ENCODE data around the gene COMMD4. TPM values are rescaled to one million over a fixed set of nuclear protein-coding genes. Genes with fewer than 3 reads are reported as not detected.

The COMMD4 gene
- 131 and 132 TPM in 2 replicates for total RNA-seq (2021; fragmentation: NEBNext Ultra II Directional; extraction: Animal tissue kit (Norgen Biotek cat#: 25700))
- 236 and 265 TPM in 2 replicates for polyA plus RNA-seq (2011; rRNA removed)
- 273 TPM for polyA plus RNA-seq (2011; cell fraction: cytosol; rRNA removed)
- polyA plus RNA-seq (2011; cell fraction: nucleus; rRNA removed) = 252 TPM
- polyA plus RNA-seq (2012, experiment 1 of 2) = 109 to 154 TPM (median 150 TPM) in 4 replicates
- 168 TPM for polyA plus RNA-seq (2012, experiment 2 of 2)
- 118 TPM for polyA plus RNA-seq (2013, experiment 1 of 2)
- polyA plus RNA-seq (2013, experiment 2 of 2) = 115 TPM
- polyA minus RNA-seq (2011; rRNA and poly(A)+ RNA removed) = 51.0 and 53.9 TPM in 2 replicates
- polyA minus RNA-seq (2011; cell fraction: cytosol; rRNA and poly(A)+ RNA removed) = 33.5 TPM
- polyA minus RNA-seq (2011; cell fraction: nucleus; rRNA and poly(A)+ RNA removed) = 38.7 TPM
- long read RNA-seq, experiment 1, full-length matches to known transcripts = 15 of 67 reads
- long read RNA-seq, experiment 1, partial matches to known transcripts = 42 of 67 reads
- long read RNA-seq, experiment 1, other reads (novel, unspliced or antisense) = 10 of 67 reads
- long read RNA-seq, experiment 2, transcript COMMD4-211 (7 exons, 639 nt) = minor isoform, 5 of 191 reads
- long read RNA-seq, experiment 2, transcript COMMD4-201 (8 exons, 1,067 nt) = major isoform, 145 of 191 reads
- long read RNA-seq, experiment 2, partial matches to known transcripts = 5 of 191 reads
- long read RNA-seq, experiment 2, other reads (novel, unspliced or antisense) = 35 of 191 reads

DNA sequence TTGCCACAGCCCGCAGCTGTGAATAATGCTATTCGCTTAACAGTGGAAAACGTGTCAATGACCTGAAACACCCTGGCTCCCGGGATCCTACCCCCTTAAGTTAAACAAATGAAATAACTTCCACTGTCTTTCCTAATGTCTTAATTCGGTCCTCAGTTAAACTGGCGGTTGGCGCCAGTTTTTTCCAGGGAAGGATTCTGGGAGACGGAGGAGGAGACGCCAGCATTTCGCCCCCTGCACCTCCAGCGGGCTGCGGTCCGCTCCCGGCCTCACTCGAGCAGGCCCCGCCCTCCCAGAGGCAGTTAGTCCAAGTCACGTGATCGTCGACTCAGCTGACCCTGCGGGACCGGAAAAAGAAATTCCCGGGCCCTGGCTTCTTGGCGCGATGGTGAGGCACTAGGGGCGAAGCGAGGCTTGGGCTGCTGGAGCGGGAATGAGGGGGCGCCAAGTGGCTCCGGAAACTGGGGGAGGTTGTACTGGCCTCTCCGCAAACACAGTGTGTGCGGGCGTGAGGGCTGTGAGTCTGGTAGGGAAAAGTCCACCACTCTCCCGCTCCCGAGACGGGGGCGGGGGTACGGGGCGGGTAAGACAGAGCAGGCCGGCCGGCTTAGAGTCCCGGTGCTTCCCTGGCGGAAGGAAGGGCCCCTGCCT is at the start of gene COMMD4:
TSS of gene COMMD4 (plus strand) at position 359 of the 651 bp plus-strand sequence. CDS start at position 386, 27 bp downstream.
- Histone ChIP-seq H2AK5ac (ENCODE audit: low read depth, low read length) (peak within 1 kb of the TSS; percentile 49; the same call in 1 of the 2 replicates), H2AFZ (ENCODE audit: low read length) (peak within 1 kb of the TSS; percentile 60), H3K9ac (replicated peaks in 1 of 4; ENCODE audit: extremely low read depth in 1 of 4, low read depth in 3 of 4, low read length in 3 of 4) (peak within 1 kb of the TSS; percentile 68 to 87 (median 82)), H3K4ac (replicated peaks; ENCODE audit: insufficient read length, low read depth, low read length) (peak within 1 kb of the TSS; percentile 78), H3K9me3 (ENCODE audit: insufficient read depth in 2 of 2, low read depth in 1 of 2, low read length in 1 of 2) (no peaks in the 10 kb centered on the region), H3K4me2 (ENCODE audit: insufficient read depth in 1 of 2, low read depth in 2 of 2, low read length in 2 of 2) (peak within 1 kb of the TSS; percentile 84 to 97), H2BK20ac (ENCODE audit: low read length) (no peak within 1 kb of the TSS), H3K79me2 (ENCODE audit: control insufficient read depth in 1 of 2, insufficient read depth in 2 of 2, low read length in 2 of 2) (peaks cover 0 to 7% of the 10 kb centered on the region in 2 experiments; a peak in 2 of 4 replicates), H4K91ac (replicated peaks; ENCODE audit: insufficient read length, low read length) (no peak within 1 kb of the TSS), H3K18ac (ENCODE audit: extremely low read depth, low read length) (peak within 1 kb of the TSS; percentile 96; the same call in 1 of the 2 replicates), H2BK12ac (ENCODE audit: low read depth, low read length) (no peak within 1 kb of the TSS), H4K20me1 (replicated peaks in 1 of 2; ENCODE audit: control insufficient read depth in 1 of 2, insufficient read depth in 2 of 2, low read length in 2 of 2) (no peaks in the 10 kb centered on the region), H2BK5ac (ENCODE audit: low read depth, low read length) (no peak within 1 kb of the TSS), H2BK15ac (ENCODE audit: low read length) (no peak within 1 kb of the TSS), H3K4me1 (replicated peaks in 1 of 4; ENCODE audit: control insufficient read depth in 3 of 4, insufficient read depth in 4 of 4, low read length in 3 of 4) (peaks cover 0 to 7% (median 2%) of the 10 kb centered on the region in 4 experiments; a peak in 5 of 7 replicates), H3K56ac (replicated peaks; ENCODE audit: insufficient read length, low read depth, low read length) (peak within 1 kb of the TSS; percentile 46), H2BK120ac (replicated peaks; ENCODE audit: low read depth, low read length) (no peak within 1 kb of the TSS), H3K23me2 (ENCODE audit: low read depth, low read length) (peaks cover 8% of the 10 kb centered on the region), H4K8ac (ENCODE audit: extremely low read depth, insufficient read depth, low read length) (peak within 1 kb of the TSS; percentile 99), H3K36me3 (ENCODE audit: control insufficient read depth in 2 of 4, insufficient read depth in 4 of 4, low read length in 3 of 4) (peaks cover 3 to 19% (median 5%) of the 10 kb centered on the region in 4 experiments; a peak in 5 of 8 replicates), H4K5ac (ENCODE audit: insufficient read length, low read depth, low read length) (peak within 1 kb of the TSS; percentile 71), H3K79me1 (ENCODE audit: low read depth, low read length) (0 out of 2 replicates have a peak, but pooled peaks cover 2% of the 10 kb centered on the region), H3K27ac (ENCODE audit: low read depth, low read length) (peak within 1 kb of the TSS; percentile 75; the same call in 1 of the 2 replicates), H3K27me3 (replicated peaks in 1 of 4; ENCODE audit: control insufficient read depth in 3 of 4, extremely low read depth in 1 of 4, insufficient read depth in 3 of 4, low read length in 3 of 4) (no peaks in the 10 kb centered on the region; a peak in 1 of 7 replicates), H3K14ac (ENCODE audit: insufficient read length) (no peak within 1 kb of the TSS), H3K4me3 (ENCODE audit: extremely low read depth in 1 of 4, insufficient read depth in 2 of 4, low read depth in 3 of 4, low read length in 4 of 4) (peak within 1 kb of the TSS; percentile 50 to 91 (median 86)), H3K23ac (ENCODE audit: insufficient read length) (no peak within 1 kb of the TSS)
- DNase-seq (ENCODE audit: low read depth in 1 of 2, low spot score in 2 of 2) = peak; percentile 75 to 95
- CTCF ChIA-PET (ENCODE audit: partially characterized antibody) = interaction anchor here (1.0 to 1.1 kb wide), 2 partner anchors 12 to 30 kb away, joined by 3 read pairs; partner anchors contain the start of gene NEIL1
- FAIRE-seq = no peak
- WGBS, 2 experiments (ENCODE audit: extremely low coverage in 1 of 2, insufficient coverage in 1 of 2, insufficient read length in 1 of 2, insufficient replicate concordance in 2 of 2, low coverage in 1 of 2, low lambda C conversion rate in 2 of 2, missing lambda C conversion rate in 1 of 2) = 5% methylated on average over 30 of the region's 42 CpGs; no CpG with 5 or more reads in 1 of the 2 experiments
- POLR2A ChIA-PET (ENCODE audit: partially characterized antibody) = interaction anchor here (0.7 to 2.2 kb wide), 7 partner anchors 9 to 285 kb away, joined by 3 to 10 read pairs (median 5); partner anchors contain the start of genes MAN2C1 and NEIL1
- TF ChIP-seq TAF7 (optimal IDR thresholded peaks at IDR 0.05; ENCODE audit: borderline replicate concordance, low read depth, low read length) (peak; percentile 50), MAFK (IDR thresholded peaks at IDR 0.05; ENCODE audit: low read depth, low read length) (no peak), HDAC2 (IDR thresholded peaks at IDR 0.05; ENCODE audit: borderline replicate concordance in 1 of 2, low read depth in 2 of 2, low read length in 2 of 2) (peak in 1 of 2 experiments; percentile 88; a peak in 1 of 4 replicates), EP300 (IDR thresholded peaks at IDR 0.05; ENCODE audit: borderline replicate concordance in 1 of 2, low read depth in 2 of 2, low read length in 2 of 2) (peak in 1 of 2 experiments; percentile 79; a peak in 1 of 3 replicates), RAD21 (IDR thresholded peaks at IDR 0.05 in 1 of 2, conservative IDR thresholded peaks at IDR 0.05 in 1 of 2; ENCODE audit: low read depth in 2 of 2, low read length in 2 of 2) (no peak), NANOG (IDR thresholded peaks at IDR 0.05; ENCODE audit: insufficient read depth, low read depth, low read length, poor library complexity, severe bottlenecking) (no peak)
